Measurements from ENCODE around the gene CCDC24.

Gene CCDC24

GRCh38 chr1:43991476-43992231 lies at the start of gene CCDC24:
CCDC24 (plus strand) TSS chr1:43991599; CDS start chr1:43991879, 280 bp downstream.
- DNase-seq = peak; percentile 47

DNA sequence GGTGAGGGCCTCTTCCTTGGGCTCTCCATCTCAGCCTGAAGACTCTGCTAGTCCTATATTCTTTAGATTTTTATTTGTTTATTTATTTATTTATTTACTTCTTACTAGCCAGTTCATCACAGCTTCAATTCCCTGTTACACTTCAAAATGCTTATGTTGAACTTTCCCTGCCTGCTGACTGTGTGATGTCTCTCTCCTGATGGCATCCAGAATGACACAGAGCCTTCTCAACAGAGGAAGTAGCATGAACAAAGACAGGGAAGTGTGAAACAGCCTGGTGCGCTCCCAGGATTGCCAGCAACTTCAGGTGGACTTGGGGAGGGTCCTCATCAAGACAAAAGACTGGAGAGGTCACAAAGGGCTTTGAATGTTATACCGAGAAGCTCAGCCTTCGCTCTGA lies 49.0 kb upstream of the CCDC24 start:
- no peak for DNase-seq

DNA sequence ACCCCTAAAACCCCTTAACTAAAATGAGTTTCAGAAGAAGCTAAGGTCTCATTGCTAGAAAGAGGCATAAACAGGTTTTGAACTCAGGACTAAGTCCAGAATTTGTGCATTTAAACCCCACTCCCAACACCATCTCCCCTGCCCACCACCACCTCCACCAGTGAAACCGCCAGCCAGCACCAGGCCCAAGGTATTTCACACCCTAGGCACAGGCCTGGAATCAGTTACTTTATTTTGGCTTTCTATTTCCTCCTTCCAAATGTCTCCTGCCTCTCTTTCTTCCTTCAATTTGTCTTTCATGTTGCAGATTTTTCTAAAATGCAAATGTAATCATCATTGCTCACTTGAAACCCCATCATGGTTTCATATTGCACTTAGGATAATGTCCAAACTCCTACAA lies 46.5 kb upstream of the CCDC24 start:
- no peak for DNase-seq

- no peak for DNase-seq
These were observed 45.6 kb upstream of the CCDC24 start for GRCh38 chr1:43945674-43946235.

- peak; percentile 93 for DNase-seq
These were observed 45.0 kb upstream of the CCDC24 start, which contains the start of gene IPO13 for GRCh38 chr1:43946236-43947060. IPO13 (plus strand) TSS chr1:43946950; CDS start chr1:43947601, 651 bp downstream.

DNA sequence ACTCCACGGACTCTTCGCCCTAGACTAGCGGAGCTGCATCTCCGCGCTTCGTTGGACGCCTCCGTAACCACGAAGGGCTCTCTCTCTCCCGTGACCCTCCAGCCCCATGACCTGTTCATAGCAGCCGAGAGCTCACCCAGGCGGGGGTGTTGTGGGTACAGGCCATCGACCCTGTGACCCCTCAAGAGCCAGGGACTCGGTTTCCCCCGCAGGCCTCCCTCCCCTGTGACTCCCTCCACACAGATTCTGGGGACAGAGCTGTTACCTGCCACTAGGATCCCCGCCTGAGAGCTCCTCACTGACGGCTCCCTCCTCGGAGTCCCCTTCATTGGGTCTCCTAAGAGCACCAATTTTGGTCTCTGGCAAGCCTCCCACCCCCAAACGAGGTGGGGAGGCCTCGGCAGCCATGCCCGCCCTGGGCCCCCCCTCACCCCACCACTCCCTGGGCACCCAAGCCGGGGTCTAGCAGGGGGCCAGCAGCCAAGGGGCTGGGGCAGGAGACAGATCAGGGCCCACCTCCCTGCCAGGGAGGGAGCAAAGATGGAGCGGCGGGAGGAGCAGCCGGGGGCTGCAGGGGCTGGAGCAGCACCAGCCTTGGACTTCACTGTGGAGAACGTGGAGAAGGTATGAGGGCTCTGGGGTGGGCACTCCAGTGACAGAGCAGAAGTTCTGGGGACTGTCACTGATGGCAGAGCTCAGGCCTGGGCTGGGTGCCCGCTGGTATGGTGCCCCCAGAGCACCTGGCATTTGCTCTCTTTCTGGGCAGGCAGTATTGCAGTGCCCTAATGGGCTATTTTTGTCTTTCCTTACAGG lies 44.1 kb upstream of the CCDC24 start:
- DNase-seq = no peak

GRCh38 chr1:43947874-43948437 lies 43.4 kb upstream of the CCDC24 start:
- no peak for DNase-seq

DNA sequence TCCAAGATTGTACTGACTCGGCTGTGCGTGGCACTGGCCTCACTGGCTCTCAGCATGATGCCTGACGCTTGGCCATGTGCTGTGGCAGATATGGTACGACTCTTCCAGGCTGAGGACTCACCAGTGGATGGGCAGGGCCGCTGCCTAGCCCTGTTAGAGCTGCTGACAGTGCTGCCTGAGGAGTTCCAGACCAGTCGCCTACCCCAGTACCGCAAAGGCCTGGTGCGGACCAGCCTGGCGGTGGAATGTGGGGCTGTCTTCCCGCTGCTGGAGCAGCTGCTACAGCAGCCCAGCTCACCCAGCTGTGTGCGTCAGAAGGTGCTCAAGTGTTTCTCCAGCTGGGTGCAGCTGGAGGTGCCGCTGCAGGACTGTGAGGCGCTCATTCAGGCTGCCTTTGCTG lies 41.7 kb upstream of the CCDC24 start:
- DNase-seq = no peak

DNA sequence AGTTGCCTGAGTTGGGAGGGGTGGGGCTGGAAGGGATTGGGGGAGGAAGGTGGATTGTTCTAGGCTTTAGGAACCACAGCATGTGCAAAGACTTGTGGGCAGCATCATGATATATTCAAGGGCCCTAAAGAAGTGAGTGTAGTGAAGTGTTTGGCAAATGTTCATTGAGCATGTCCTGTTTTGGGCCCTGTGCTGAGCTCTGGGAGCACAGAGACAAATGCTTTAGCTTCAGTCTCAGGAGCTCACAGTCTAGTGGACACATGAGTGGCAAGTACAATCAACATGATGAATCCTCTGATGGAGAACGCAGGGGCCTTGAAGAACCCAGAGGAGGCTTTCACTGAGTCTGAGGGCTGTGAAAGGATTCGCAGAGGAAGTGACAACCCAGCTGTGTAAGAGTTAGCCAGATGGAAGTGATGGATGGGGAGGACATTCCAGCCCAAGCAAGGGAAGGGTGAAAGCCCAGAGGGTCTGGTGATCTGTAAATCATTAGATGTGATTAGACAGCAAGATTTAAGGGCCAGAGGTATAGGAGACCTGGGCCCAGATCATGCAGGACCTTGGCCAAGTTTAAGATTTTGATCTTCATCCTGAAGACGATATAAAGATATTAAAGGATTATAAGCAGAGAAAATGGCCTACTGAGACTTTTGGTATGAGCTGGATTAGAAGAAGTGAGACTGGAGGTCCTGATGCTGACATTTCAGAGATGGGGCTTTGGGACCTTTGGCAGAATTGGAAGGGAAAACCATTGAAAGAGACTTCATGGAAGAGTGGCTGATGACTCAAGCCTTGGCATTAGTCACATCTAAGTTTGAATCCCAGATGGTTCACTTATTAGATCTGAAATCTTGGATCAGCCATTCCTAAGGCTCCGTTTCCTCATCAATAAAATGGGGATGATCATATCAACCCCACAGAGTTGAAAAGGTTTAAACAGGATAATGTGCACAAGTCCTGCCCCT lies 40.1 kb upstream of the CCDC24 start:
- DNase-seq = no peak

GRCh38 chr1:43952731-43953346 lies 38.6 kb upstream of the CCDC24 start:
- peak; percentile 98 for DNase-seq

- DNase-seq = peak; percentile 47
These were observed 38.0 kb upstream of the CCDC24 start for GRCh38 chr1:43953361-43953760.

DNA sequence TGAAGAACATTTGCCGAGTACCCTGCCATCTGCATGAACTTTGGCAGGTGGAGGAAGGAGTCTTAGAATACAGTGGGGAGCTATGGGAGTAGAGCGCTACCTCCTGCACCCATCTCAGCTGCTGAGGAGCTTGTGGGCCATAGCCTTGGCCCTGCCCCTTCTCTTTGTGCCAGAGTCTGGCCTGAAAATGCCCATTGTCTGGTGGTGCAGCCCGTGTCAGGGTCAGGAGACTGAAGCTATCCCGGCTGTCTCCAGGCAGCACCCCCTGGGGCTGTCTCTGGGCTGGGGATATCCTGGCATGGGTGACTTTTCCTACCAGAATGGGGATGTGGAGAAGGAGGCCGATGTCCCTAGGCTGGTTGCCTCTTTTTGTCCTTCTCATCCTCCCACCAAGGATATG lies 37.4 kb upstream of the CCDC24 start:
- DNase-seq = no peak

DNA sequence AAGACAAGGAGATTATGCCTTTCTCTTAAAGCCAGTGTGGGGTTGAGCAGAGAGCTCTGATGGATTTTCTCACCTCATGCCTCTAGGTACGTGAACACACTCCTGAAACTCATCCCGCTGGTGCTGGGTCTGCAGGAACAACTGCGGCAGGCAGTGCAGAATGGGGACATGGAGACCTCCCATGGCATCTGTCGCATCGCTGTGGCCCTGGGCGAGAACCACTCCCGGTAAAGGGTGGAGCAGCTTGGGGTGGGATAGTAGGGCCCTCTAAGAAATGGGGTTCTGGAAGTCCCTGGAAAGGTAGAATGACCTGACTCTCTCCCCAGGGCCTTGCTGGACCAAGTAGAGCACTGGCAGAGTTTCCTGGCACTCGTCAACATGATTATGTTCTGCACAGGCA lies 35.2 kb upstream of the CCDC24 start:
- no peak for DNase-seq

- DNase-seq = no peak
These were observed 33.9 kb upstream of the CCDC24 start for GRCh38 chr1:43957407-43958040.

- DNase-seq = no peak
These were observed 32.8 kb upstream of the CCDC24 start for GRCh38 chr1:43958351-43959255.

DNA sequence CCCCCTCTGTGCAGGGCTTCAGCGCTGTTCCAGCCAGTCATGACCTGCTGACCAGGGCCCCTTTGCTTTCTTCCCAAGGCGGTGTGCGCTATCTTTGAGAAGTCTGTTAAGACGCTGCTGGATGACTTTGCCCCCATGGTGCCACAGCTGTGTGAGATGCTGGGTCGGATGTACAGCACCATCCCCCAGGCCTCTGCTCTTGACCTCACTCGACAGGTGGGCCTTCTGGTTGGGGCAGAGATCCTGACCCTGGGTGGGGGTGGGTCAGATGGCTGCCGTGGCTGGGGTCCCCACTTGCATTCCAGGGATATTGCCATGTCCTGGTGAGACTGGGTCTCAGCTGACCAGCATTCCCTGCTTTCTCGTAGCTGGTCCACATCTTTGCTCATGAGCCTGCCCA lies 30.6 kb upstream of the CCDC24 start:
- DNase-seq = no peak

- DNase-seq = no peak
These were observed 29.7 kb upstream of the CCDC24 start for GRCh38 chr1:43961692-43962091.

GRCh38 chr1:43962324-43962723 lies 29.1 kb upstream of the CCDC24 start:
- DNase-seq = no peak

- DNase-seq = no peak
These were observed 28.4 kb upstream of the CCDC24 start for GRCh38 chr1:43963006-43963405.
